K562 (cell line): ENCODE data around the gene SLC49A3. TPM values are rescaled to one million over a fixed set of nuclear protein-coding genes. Genes with fewer than 3 reads are reported as not detected.

ENCODE experiments used
- ATAC-seq: fragments of 200-7000 bp; cut with Tn5 transposase; 3 replicates; pipeline ENCODE4 v1.9.1; 2020; ENCODE audit warnings: moderate library complexity
- BruUV-seq: library from RNA; stranded (reverse); fragments of 400-500 nt; replicated peaks from 2 replicates; lab custom pipeline; 2021; lab: Mats Ljungman, UMichigan
- CTCF ChIA-PET: fragments of 300-600 bp; formaldehyde crosslinking; extraction: SDS; loops from one replicate; lab custom pipeline; 2021; ENCODE audit warnings: low intra/inter-chr PET ratio; lab: Yijun Ruan, JAX
- POLR2A ChIA-PET: fragments of 300-600, 350-650 bp; sonication (Branson Sonifier 250); formaldehyde crosslinking; extraction: SDS; loops from one replicate; lab custom pipeline; 2021; ENCODE audit warnings: antibody characterized with exemption, inconsistent platforms; lab: Yijun Ruan, JAX
- DNase-seq, 4 experiments: peaks; one replicate each; pipeline versions ENCODE4 v3.0.0 to v3.0.0-alpha.2; 2011 to 2018; ENCODE audit warnings: low spot score in 3 of 4, mixed read lengths in 3 of 4; ENCODE audit errors: extremely low read depth in 1 of 4
- FAIRE-seq: peaks from 2 replicates; lab custom pipeline; 2011; peaks lifted over from hg19 to GRCh38; lab: Jason Lieb, UNC
- H2AFZ ChIP-seq: 2 replicates; pipeline ENCODE4 v1.6.0; 2011; ENCODE audit warnings: low read depth, low read length, control low read depth, inconsistent platforms
- H3K27ac ChIP-seq: fragments of 200-600 bp; 3 replicates; pipeline ENCODE4 v1.8.0; 2011; ENCODE audit warnings: low read depth, mild to moderate bottlenecking, control low read depth, inconsistent platforms, low read length, moderate library complexity, mixed read lengths; ENCODE audit errors: extremely low read depth
- H3K27me3 ChIP-seq, 2 experiments: fragments of 300-600 bp in 1 of 2; 2 replicates in 1 of 2; 3 replicates in 1 of 2; pipeline versions ENCODE4 v1.6.0 to v1.8.0; 2011; ENCODE audit warnings: inconsistent platforms in 2 of 2, low read length in 2 of 2, mild to moderate bottlenecking in 1 of 2, mixed read lengths in 1 of 2, moderate library complexity in 1 of 2; ENCODE audit not compliant: control insufficient read depth in 2 of 2, insufficient read depth in 2 of 2
- H3K36me3 ChIP-seq: fragments of 300-600 bp; 3 replicates; pipeline ENCODE4 v1.8.0; 2011; ENCODE audit warnings: mild to moderate bottlenecking, low read length, inconsistent platforms; ENCODE audit not compliant: control insufficient read depth, insufficient read depth
- H3K4me1 ChIP-seq, 2 experiments: fragments of 200-600 bp in 1 of 2; replicated peaks in 1 of 2; 2 replicates in 1 of 2; 3 replicates in 1 of 2; pipeline versions ENCODE4 v1.5.1 to v1.8.0; 2011; ENCODE audit warnings: inconsistent platforms in 2 of 2, low read length in 2 of 2, mild to moderate bottlenecking in 1 of 2, mixed read lengths in 1 of 2, moderate library complexity in 1 of 2; ENCODE audit not compliant: control insufficient read depth in 2 of 2, insufficient read depth in 2 of 2
- H3K4me2 ChIP-seq: 2 replicates; pipeline ENCODE4 v1.6.1; 2011; ENCODE audit warnings: low read length, control low read depth, inconsistent platforms, mixed read lengths; ENCODE audit not compliant: insufficient read depth
- H3K4me3 ChIP-seq: fragments of 200-600 bp; sonication (generic), shearing (Covaris generic); 2 replicates; pipeline ENCODE4 v1.5.1; 2016; ENCODE audit warnings: control low read depth, inconsistent platforms
- H3K79me2 ChIP-seq: fragments of 200-600 bp; 3 replicates; pipeline ENCODE4 v1.8.0; 2011; ENCODE audit warnings: low read length, inconsistent platforms; ENCODE audit not compliant: control insufficient read depth, insufficient read depth
- H3K9ac ChIP-seq, 2 experiments: 2 replicates each; pipeline versions ENCODE4 v1.6.0 to v1.6.1; 2011; ENCODE audit warnings: low read depth in 2 of 2, low read length in 2 of 2, control low read depth in 1 of 2, inconsistent platforms in 1 of 2, mild to moderate bottlenecking in 1 of 2, mixed read lengths in 1 of 2; ENCODE audit not compliant: insufficient read depth in 1 of 2
- H3K9me1 ChIP-seq: one replicate; pipeline ENCODE4 v1.6.0; 2011; ENCODE audit warnings: inconsistent platforms, mild to moderate bottlenecking, low read length, moderate library complexity; ENCODE audit not compliant: control insufficient read depth, insufficient read depth
- H3K9me3 ChIP-seq: replicated peaks from 2 replicates; pipeline ENCODE4 v1.5.1; 2011; ENCODE audit warnings: low read depth, low read length, inconsistent platforms; ENCODE audit not compliant: control insufficient read depth, insufficient read depth
- H4K20me1 ChIP-seq: replicated peaks from 2 replicates; pipeline ENCODE4 v1.6.1; 2011; ENCODE audit warnings: low read length, inconsistent platforms, mixed read lengths; ENCODE audit not compliant: control insufficient read depth, insufficient read depth
- CREBBP ChIP-seq: IDR thresholded peaks from one replicate; pipeline ENCODE4 v1.6.1; 2012; ENCODE audit warnings: low read depth, mild to moderate bottlenecking, control low read depth, inconsistent platforms, low read length
- IFI16 ChIP-seq: fragments of 250-450 bp; sonication (Bioruptor Pico); IDR thresholded peaks from 2 replicates; pipeline ENCODE4 v2.1.2; 2022; ENCODE audit warnings: mild to moderate bottlenecking, inconsistent platforms
- RAD21 ChIP-seq, 2 experiments: fragments of 250-450 bp in 1 of 2; fragments of 450-650 bp in 1 of 2; sonication (Bioruptor Pico) in 1 of 2; formaldehyde crosslinking in 1 of 2; IDR thresholded peaks in 1 of 2; conservative IDR thresholded peaks in 1 of 2; 2 replicates each; pipeline versions ENCODE4 v1.4.0 to v1.8.0; 2020 to 2022; ENCODE audit warnings: mild to moderate bottlenecking in 2 of 2, moderate library complexity in 1 of 2
- TAF9B ChIP-seq: fragments of 450-650 bp; IDR thresholded peaks from 2 replicates; pipeline ENCODE4 v1.6.1; 2018; ENCODE audit warnings: mild to moderate bottlenecking; ENCODE audit not compliant: partially characterized antibody
- TCF15 ChIP-seq: fragments of 250-450 bp; sonication (Bioruptor Pico); IDR thresholded peaks from 2 replicates; pipeline ENCODE4 v1.8.0; 2022; ENCODE audit warnings: moderate library complexity, mild to moderate bottlenecking, inconsistent platforms
- TOE1 ChIP-seq, 2 experiments: fragments of 450-650 bp in 1 of 2; sonication (generic) in 1 of 2; formaldehyde crosslinking in 1 of 2; IDR thresholded peaks; 2 replicates each; pipeline versions ENCODE4 v1.7.1 to v1.8.0; 2016 to 2022; ENCODE audit warnings: borderline replicate concordance in 2 of 2, mild to moderate bottlenecking in 2 of 2, antibody characterized with exemption in 1 of 2, inconsistent platforms in 1 of 2, low read depth in 1 of 2, missing genetic modification reagents in 1 of 2, moderate library complexity in 1 of 2
- ZKSCAN3 ChIP-seq: fragments of 250-450 bp; sonication (Bioruptor Pico); IDR thresholded peaks from 2 replicates; pipeline ENCODE4 v1.4.0; 2020
- ZNF76 ChIP-seq: fragments of 250-450 bp; sonication (Bioruptor Pico); IDR thresholded peaks from 2 replicates; pipeline ENCODE4 v1.4.0; 2020; ENCODE audit warnings: mild to moderate bottlenecking, moderate library complexity, borderline replicate concordance
- WGBS: fragments of 100-300 bp; shearing (Covaris generic); methylation state at CpG from one replicate; pipeline ENCODE4 v1.1.6; 2016; ENCODE audit warnings: low coverage, mixed read lengths; ENCODE audit not compliant: insufficient coverage; ENCODE audit errors: missing lambda C conversion rate; 5-methylcytosine and 5-hydroxymethylcytosine counted together
- in situ Hi-C: fragments of 300-500 bp; cut with MboI; formaldehyde crosslinking; loops from 4 replicates; pipeline ENCODE4 v1.15.0; 2018; ENCODE audit warnings: inconsistent platforms, mixed read lengths
- intact Hi-C: fragments of 100-400 bp; cut with micrococcal nuclease; formaldehyde crosslinking; loops from 2 replicates; pipeline ENCODE4 v1.14.2; 2022
- polyA plus RNA-seq, 8 experiments: library from polyadenylated mRNA; depleted of rRNA in 4 of 8; stranded (reverse) in 5 of 8; unstranded in 3 of 8; fragments of >200 nt; fragmentation: Nextera tagmentation in 2 of 8; fragmentation: Illumina TruSeq in 1 of 8; extraction: Ambion mirVana in 2 of 8; extraction: Trizol in 1 of 8; gene quantifications; 2 replicates each; pipeline versions ENCODE4 v1.2.1 to v1.2.3, GENCODE V29; 2011 to 2014; ENCODE audit warnings: inconsistent platforms in 1 of 8, missing spikeins in 1 of 8
- total RNA-seq, 7 experiments: library from RNA; depleted of rRNA in 6 of 7; stranded (reverse); fragments of >200 nt in 6 of 7; fragmentation: Illumina TruSeq in 2 of 7; extraction: Trizol in 2 of 7; gene quantifications; 2 replicates each; pipeline versions ENCODE4 v1.2.1 to v1.2.3, GENCODE V29; 2011 to 2021; ENCODE audit warnings: low replicate concordance in 1 of 7

The SLC49A3 gene
- total and polyA plus RNA-seq, 9 of the 15 experiments (the other 6 are each of a cell fraction or from before 2014, with no cell fraction given): 0.24 to 0.41 TPM; not detected in 7

- Histone ChIP-seq H3K4me1 (peaks cover 0 to 54% of the 10 kb centered on the region in 2 experiments; a peak in 2 of 5 replicates), H3K79me2 (no peaks in the 10 kb centered on the region), H3K4me2 (no peak overlapping the region), H3K9me3 (peaks cover 3% of the 10 kb centered on the region; the same call in 1 of the 2 replicates), H2AFZ (no peak overlapping the region), H3K27me3 (peaks cover 15 to 44% of the 10 kb centered on the region in 2 experiments; a peak in 3 of 5 replicates), H4K20me1 (no peaks in the 10 kb centered on the region), H3K9ac (no peak overlapping the region), H3K27ac (no peak overlapping the region), H3K4me3 (no peak overlapping the region), H3K9me1 (no peaks in the 10 kb centered on the region), H3K36me3 (no peaks in the 10 kb centered on the region)
- POLR2A ChIA-PET: no interaction called here
- in situ Hi-C loops (no loop called here), intact Hi-C loops (no loop called here)
- DNase-seq: no peak
- no peak for TF ChIP-seq IFI16 (CRISPR knock-in tag)
- TF ChIP-seq TCF15: no peak
- no peak for TF ChIP-seq TAF9B
- TF ChIP-seq TOE1 (IDR thresholded peaks at IDR 0.05; ENCODE audit: borderline replicate concordance): no peak
- TF ChIP-seq TOE1 (CRISPR knock-in tag; IDR thresholded peaks at IDR 0.05; ENCODE audit: borderline replicate concordance, low read depth): no peak
- TF ChIP-seq ZKSCAN3 (CRISPR knock-in tag): no peak
- TF ChIP-seq CREBBP: no peak
- TF ChIP-seq RAD21 (CRISPR knock-in tag; conservative IDR thresholded peaks at IDR 0.05 in 1 of 2, IDR thresholded peaks at IDR 0.05 in 1 of 2): no peak
- TF ChIP-seq ZNF76 (CRISPR knock-in tag): no peak
- WGBS: 0% methylated on average over 9 of the region's 10 CpGs
- CTCF ChIA-PET: no interaction called here
- ATAC-seq: no peak
- no TSS peak for BruUV-seq
- FAIRE-seq: no peak
These were observed 28.6 kb downstream of the SLC49A3 start for GRCh38 chr4:660401-660800.
